GM18505 (cell line): ENCODE results near the gene USP22.
"Not testable (repeated sequence)": the region's sequence is repeated elsewhere in the genome, so short reads cannot be mapped to it uniquely, and the experiment has no call there.

Experiments
- ATAC-seq: cut with Tn5 transposase; IDR thresholded peaks from one replicate; pipeline ENCODE4 v1.9.1; 2021; ENCODE audit not compliant: unreplicated experiment
- POLR2A ChIP-seq: IDR thresholded peaks from 4 replicates; pipeline ENCODE4 v1.6.1; 2011; ENCODE audit warnings: borderline replicate concordance; ENCODE audit not compliant: insufficient read depth, insufficient read length; ENCODE audit errors: extremely low read depth

The USP22 gene

GRCh38 chr17:20989991-20990855 lies 52.6 kb downstream of the USP22 start:
- no peak for ATAC-seq
- TF ChIP-seq POLR2A = no peak

- ATAC-seq = no peak
Measured at GRCh38 chr17:20989481-20989880, 53.3 kb downstream of the USP22 start.

GRCh38 chr17:20988896-20989295 lies 53.9 kb downstream of the USP22 start:
- no peak for ATAC-seq
- no peak for TF ChIP-seq POLR2A

More at GRCh38 chr17:20989481-20989880, 53.3 kb downstream of the USP22 start:
- no peak for TF ChIP-seq POLR2A

DNA sequence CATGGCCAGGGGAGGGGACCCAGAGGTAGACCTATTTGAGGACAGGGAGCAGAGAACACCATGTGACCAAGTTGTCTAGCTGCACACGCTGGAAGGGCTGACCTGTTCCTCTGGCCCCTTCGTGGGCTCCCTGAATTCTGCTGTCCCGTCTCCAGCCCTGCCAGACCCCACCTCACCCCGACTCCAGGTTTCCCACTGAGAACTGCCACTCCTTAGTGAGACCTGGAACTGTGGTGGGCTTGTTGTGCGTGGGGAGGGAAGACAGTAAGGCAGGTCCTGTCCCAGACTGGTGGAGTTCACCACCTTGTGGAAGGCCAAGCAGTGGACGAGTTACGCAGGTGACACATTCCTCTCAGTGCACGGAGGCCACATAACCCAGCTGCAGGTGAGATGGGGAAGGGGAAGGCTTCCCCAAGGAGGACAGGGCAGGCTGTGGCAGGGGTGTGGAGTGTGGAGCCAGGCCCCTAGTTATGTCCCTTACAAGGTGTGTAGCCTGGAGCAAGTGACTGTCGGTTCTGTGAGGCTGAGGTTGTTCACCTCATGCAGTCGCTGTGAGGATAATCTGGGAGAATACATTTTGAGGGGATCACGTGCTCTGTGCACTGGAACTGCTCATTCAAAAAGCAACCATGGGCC lies 54.7 kb downstream of the USP22 start:
- no peak for ATAC-seq

GRCh38 chr17:20987511-20987910 lies 55.3 kb downstream of the USP22 start:
- no peak for ATAC-seq
- no peak for TF ChIP-seq POLR2A

More for the DNA sequence above, 54.7 kb downstream of the USP22 start:
- TF ChIP-seq POLR2A = no peak

- no peak for ATAC-seq
- TF ChIP-seq POLR2A = no peak
Measured at GRCh38 chr17:20986767-20987510, 55.9 kb downstream of the USP22 start.

DNA sequence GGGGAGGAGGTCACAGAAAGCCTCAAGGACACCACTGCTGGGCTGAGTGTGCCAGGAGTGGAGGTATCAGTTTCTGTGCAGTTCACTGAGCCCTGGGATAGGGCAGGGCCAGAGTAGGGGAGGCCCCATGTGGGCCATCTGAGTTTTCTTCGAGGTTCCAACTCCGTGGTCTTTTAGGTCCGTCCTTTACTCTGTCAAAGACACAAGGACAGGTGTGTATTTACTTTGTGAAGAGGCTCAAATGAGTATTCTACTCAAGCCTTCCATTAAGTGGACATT lies 59.5 kb downstream of the USP22 start:
- no peak for TF ChIP-seq POLR2A
- no peak for ATAC-seq

GRCh38 chr17:20982589-20983358 lies 60.0 kb downstream of the USP22 start:
- no peak for TF ChIP-seq POLR2A
- no peak for ATAC-seq

DNA sequence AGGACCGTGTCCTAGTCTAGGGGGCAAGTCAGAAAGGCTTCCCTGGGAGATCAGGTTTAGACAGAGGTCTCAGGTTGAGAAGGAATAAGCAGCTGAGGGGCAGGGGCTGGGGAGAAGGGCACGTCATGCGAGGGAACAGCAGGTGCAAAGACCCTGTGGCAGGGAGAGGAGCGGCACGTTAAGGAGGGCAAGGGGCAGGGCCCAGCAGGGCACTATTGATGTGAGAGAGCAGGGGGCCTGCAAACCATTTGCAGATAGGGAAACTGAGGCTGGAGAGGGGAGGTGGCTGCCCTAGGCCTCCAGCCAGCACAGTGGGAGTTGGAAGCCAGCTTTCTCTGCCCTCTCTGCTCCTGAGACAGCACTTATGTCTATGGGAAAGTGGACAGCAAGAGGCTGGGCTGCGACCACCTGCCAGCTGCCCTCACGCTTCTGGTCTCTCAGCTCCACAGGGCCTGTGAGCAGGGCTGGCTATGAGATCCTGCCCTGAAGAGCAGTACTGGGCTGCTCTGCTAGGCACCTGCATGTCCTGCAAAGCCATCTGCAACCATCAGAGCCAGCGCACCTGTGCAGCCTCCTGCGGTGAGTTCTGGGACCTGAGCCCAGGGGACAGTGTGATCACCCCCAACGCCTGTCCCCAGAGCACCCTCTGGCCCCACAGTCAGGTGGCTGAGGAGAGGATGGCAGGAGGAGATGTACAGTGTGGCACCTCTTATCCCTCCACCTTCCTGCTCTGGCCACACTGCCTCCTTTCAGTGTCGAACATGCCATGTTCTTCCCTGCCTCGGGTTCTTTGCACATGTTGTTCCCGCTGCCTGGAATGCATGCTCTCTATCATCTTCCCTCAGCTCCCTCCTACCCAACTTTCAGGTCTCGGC lies 61.5 kb downstream of the USP22 start:
- TF ChIP-seq POLR2A = no peak
- ATAC-seq = no peak

GRCh38 chr17:20979792-20980083 lies 63.1 kb downstream of the USP22 start:
- TF ChIP-seq POLR2A = no peak
- no peak for ATAC-seq

- ATAC-seq = not testable (repeated sequence)
Measured at GRCh38 chr17:20979007-20979791, 63.6 kb downstream of the USP22 start.

DNA sequence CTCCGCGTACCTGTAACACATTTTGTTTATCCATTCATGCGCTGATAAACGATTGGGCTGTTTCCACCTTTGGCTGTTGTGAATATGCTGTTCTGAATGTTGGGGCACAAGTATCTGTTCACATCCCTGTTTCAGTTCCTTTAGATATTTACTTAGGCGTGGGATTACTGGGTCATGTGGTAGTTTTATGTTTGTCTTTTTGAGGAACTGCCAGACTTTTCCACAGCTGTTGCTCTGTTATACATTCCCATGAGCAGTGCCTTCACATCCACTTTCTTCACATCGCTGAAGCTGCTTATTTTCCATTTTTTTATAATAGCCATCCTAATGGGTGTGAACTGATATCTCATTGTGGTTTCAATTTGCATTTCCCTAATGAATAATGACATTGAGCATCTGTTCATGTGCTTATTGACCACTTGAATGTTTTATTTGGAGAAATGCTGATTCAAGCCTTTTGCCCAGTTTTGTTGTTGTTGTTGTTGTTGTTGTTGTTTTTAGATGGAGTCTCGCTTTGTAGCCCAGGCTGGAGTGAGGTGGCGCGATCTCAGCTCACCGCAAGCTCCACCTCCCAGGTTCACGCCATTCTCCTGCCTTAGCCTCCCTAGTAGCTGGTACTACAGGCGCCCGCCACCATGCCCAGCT lies 65.1 kb downstream of the USP22 start:
- ATAC-seq = not testable (repeated sequence)
